Hindlimb muscle (tissue), 1 donor: Measurements from ENCODE around the gene ANGPTL4. TPM values are rescaled to one million over a fixed set of nuclear protein-coding genes. Genes with fewer than 3 reads are reported as not detected.
A peak's percentile ranks its signal among the peaks of the same experiment; 100 is the strongest.
"Not testable (repeated sequence)": the region's sequence is repeated elsewhere in the genome, so short reads cannot be mapped to it uniquely, and the experiment has no call there.

Source experiments
- DNase-seq: peaks from one replicate; pipeline ENCODE4 v3.0.0-alpha.2; 2013
- polyA plus RNA-seq: library from polyadenylated mRNA; unstranded; fragments of 120-200 nt; gene quantifications from one replicate; pipeline ENCODE4 v1.2.1, GENCODE V29; 2013; ENCODE audit not compliant: insufficient read length

ANGPTL4 gene
- polyA plus RNA-seq, 1 donor = 3.6 TPM

GRCh38 chr19:8391198-8392016, 27.5 kb downstream of the ANGPTL4 start:
- no peak for DNase-seq

GRCh38 chr19:8392017-8392591, 28.1 kb downstream of the ANGPTL4 start:
- DNase-seq = no peak

- DNase-seq = no peak
Observed at GRCh38 chr19:8393192-8393870, 29.4 kb downstream of the ANGPTL4 start.

- no peak for DNase-seq
Observed at GRCh38 chr19:8393871-8394250, 29.9 kb downstream of the ANGPTL4 start.

GRCh38 chr19:8395621-8396082, 31.7 kb downstream of the ANGPTL4 start:
- DNase-seq = no peak

- no peak for DNase-seq
Observed at GRCh38 chr19:8396185-8396562, 32.2 kb downstream of the ANGPTL4 start.

- peak; percentile 41 for DNase-seq
Observed at GRCh38 chr19:8396563-8397203, 32.7 kb downstream of the ANGPTL4 start.

GRCh38 chr19:8397271-8397670, 33.3 kb downstream of the ANGPTL4 start:
- no peak for DNase-seq

GRCh38 chr19:8397746-8398310, 33.9 kb downstream of the ANGPTL4 start:
- no peak for DNase-seq

- DNase-seq = no peak
Observed at GRCh38 chr19:8398311-8398771, 34.4 kb downstream of the ANGPTL4 start.

GRCh38 chr19:8399681-8400188, 35.8 kb downstream of the ANGPTL4 start:
- DNase-seq = no peak

GRCh38 chr19:8401981-8402411, 38.0 kb downstream of the ANGPTL4 start:
- DNase-seq = no peak

GRCh38 chr19:8403098-8403819, 39.3 kb downstream of the ANGPTL4 start:
- no peak for DNase-seq

GRCh38 chr19:8403820-8404109, 39.8 kb downstream of the ANGPTL4 start:
- DNase-seq = no peak

- DNase-seq = no peak
Observed at GRCh38 chr19:8404391-8405151, 40.6 kb downstream of the ANGPTL4 start.

- DNase-seq = not testable (repeated sequence)
Observed at GRCh38 chr19:8410718-8411117, 46.8 kb downstream of the ANGPTL4 start.

- DNase-seq = peak; percentile 97
Observed at GRCh38 chr19:8412783-8413628, 49.1 kb downstream of the ANGPTL4 start, which contains the start of gene MARCHF2. MARCHF2 (plus strand) TSS chr19:8413305; CDS start chr19:8421841, 8,536 bp downstream.

- no peak for DNase-seq
Observed at GRCh38 chr19:8413629-8413995, 49.7 kb downstream of the ANGPTL4 start.

GRCh38 chr19:8416796-8417195, 52.8 kb downstream of the ANGPTL4 start:
- DNase-seq = no peak
